ENCODE measurements around the gene MMP11. TPM values are rescaled to one million over a fixed set of nuclear protein-coding genes. Genes with fewer than 3 reads are reported as not detected.

The MMP11 gene
- polyA plus RNA-seq, 3 donors, result not detected

DNA sequence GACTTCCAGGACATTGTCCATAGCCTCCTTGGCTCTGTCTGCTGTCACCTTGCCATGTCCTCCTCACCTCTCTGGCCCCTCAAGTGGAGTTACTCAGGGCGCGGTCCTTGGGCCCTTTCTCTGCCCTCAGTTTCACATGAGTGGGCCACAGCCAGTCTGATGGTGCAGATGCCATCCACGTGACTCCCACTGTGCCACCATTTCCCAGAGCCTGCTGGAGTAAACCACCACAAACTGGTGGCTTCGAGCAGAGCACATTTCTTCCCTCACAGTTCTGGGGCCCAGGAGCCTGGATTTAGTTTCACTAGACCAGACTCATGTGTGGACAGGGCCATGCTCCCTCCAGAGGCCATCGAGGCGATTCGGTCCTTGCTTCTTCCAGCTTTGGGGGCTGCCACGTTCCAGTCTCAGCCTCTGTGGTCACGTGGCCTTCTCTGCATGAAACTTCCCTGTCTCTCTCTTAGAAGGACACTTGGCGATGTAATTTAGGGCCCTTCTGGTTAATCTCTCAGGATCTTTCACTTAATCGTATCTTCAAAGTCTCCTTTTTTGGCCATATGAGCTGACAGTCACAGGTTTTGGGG lies 28.7 kb downstream of the MMP11 start:
- H3K79me2 ChIP-seq (ENCODE audit: insufficient read depth, low read length), result no peaks in the 10 kb centered on the region
- TF ChIP-seq CTCF (IDR thresholded peaks at IDR 0.05), result no peak
- intact Hi-C loops (cut with micrococcal nuclease), result no loop called here
- peaks cover 72 to 93% of the 10 kb centered on the region in 2 donors for H3K36me3 ChIP-seq (replicated peaks in 1 of 2; ENCODE audit: control insufficient read depth in 1 of 2, insufficient read depth in 2 of 2, low read length in 2 of 2)
- H3K27me3 ChIP-seq (ENCODE audit: control insufficient read depth in 2 of 2, insufficient read depth in 2 of 2, low read length in 2 of 2), result no peaks in the 10 kb centered on the region
- peaks cover 0 to 2% (median 0%) of the 10 kb centered on the region in 3 donors for H3K27me3 Mint-ChIP-seq (ENCODE audit: low read depth in 3 of 3)
- no peaks in the 10 kb centered on the region for H3K9me3 ChIP-seq (replicated peaks in 1 of 2; ENCODE audit: control insufficient read depth in 1 of 2, insufficient read depth in 1 of 2, low read length in 2 of 2)
- H3K9ac ChIP-seq (ENCODE audit: insufficient read depth, low read length, poor library complexity, severe bottlenecking), result no peak overlapping the region
- H3K9me3 Mint-ChIP-seq, result peaks cover 0 to 3% (median 0%) of the 10 kb centered on the region in 7 donors
- peak overlapping the region in 1 of 7 donors; percentile 44 for H3K27ac Mint-ChIP-seq
- no peak overlapping the region for H2AFZ ChIP-seq (ENCODE audit: insufficient read depth, low read depth, low read length, poor library complexity, severe bottlenecking)
- no peak for DNase-seq
- H3K4me1 ChIP-seq (ENCODE audit: control insufficient read depth in 1 of 2, insufficient read depth in 2 of 2, low read length in 2 of 2), result no peaks in the 10 kb centered on the region
- no peaks in the 10 kb centered on the region for H3K4me1 Mint-ChIP-seq
- no peak overlapping the region for H3K4me2 ChIP-seq (replicated peaks; ENCODE audit: extremely low read depth, low read length, poor library complexity, severe bottlenecking)
- H3K4me3 Mint-ChIP-seq, result no peak overlapping the region
- WGBS (ENCODE audit: insufficient coverage), result 100% methylated on average over 7 of the region's 11 CpGs
- peak overlapping the region in 1 of 2 donors; percentile 5 for H3K27ac ChIP-seq (ENCODE audit: low read depth in 1 of 2, low read length in 2 of 2)
- H3K4me3 ChIP-seq (replicated peaks in 1 of 3; ENCODE audit: low read depth in 2 of 3, low read length in 3 of 3), result no peak overlapping the region
- peaks cover 78 to 97% of the 10 kb centered on the region in 2 donors for H3K36me3 Mint-ChIP-seq
- H4K20me1 ChIP-seq (ENCODE audit: insufficient read depth, low read length), result no peaks in the 10 kb centered on the region

- Histone ChIP-seq H3K9ac (ENCODE audit: insufficient read depth, low read length, poor library complexity, severe bottlenecking) (no peak overlapping the region), H3K4me2 (replicated peaks; ENCODE audit: extremely low read depth, low read length, poor library complexity, severe bottlenecking) (no peak overlapping the region), H4K20me1 (ENCODE audit: insufficient read depth, low read length) (no peaks in the 10 kb centered on the region), H3K36me3 (replicated peaks in 1 of 2; ENCODE audit: control insufficient read depth in 1 of 2, insufficient read depth in 2 of 2, low read length in 2 of 2) (peaks cover 73 to 94% of the 10 kb centered on the region in 2 donors), H2AFZ (ENCODE audit: insufficient read depth, low read depth, low read length, poor library complexity, severe bottlenecking) (no peak overlapping the region), H3K4me3 (replicated peaks in 1 of 3; ENCODE audit: low read depth in 2 of 3, low read length in 3 of 3) (no peak overlapping the region), H3K27ac (ENCODE audit: low read depth in 1 of 2, low read length in 2 of 2) (peak overlapping the region in 1 of 2 donors; percentile 5), H3K79me2 (ENCODE audit: insufficient read depth, low read length) (no peaks in the 10 kb centered on the region), H3K4me1 (ENCODE audit: control insufficient read depth in 1 of 2, insufficient read depth in 2 of 2, low read length in 2 of 2) (no peaks in the 10 kb centered on the region), H3K9me3 (replicated peaks in 1 of 2; ENCODE audit: control insufficient read depth in 1 of 2, insufficient read depth in 1 of 2, low read length in 2 of 2) (no peaks in the 10 kb centered on the region), H3K27me3 (ENCODE audit: control insufficient read depth in 2 of 2, insufficient read depth in 2 of 2, low read length in 2 of 2) (no peaks in the 10 kb centered on the region)
- TF ChIP-seq CTCF (IDR thresholded peaks at IDR 0.05), result no peak
- intact Hi-C loops (cut with micrococcal nuclease), result no loop called here
- Mint-ChIP-seq H3K27ac (peak overlapping the region in 3 of 7 donors; percentile 38 to 59 (median 57)), H3K9me3 (no peaks in the 10 kb centered on the region), H3K4me3 (no peak overlapping the region), H3K27me3 (ENCODE audit: low read depth in 3 of 3) (peaks cover 0 to 2% (median 0%) of the 10 kb centered on the region in 3 donors), H3K36me3 (peaks cover 76 to 97% of the 10 kb centered on the region in 2 donors), H3K4me1 (no peaks in the 10 kb centered on the region)
- WGBS (ENCODE audit: insufficient coverage), result 98% methylated on average over 8 of the region's 8 CpGs
- DNase-seq, result no peak
These were observed 29.3 kb downstream of the MMP11 start for GRCh38 chr22:23801886-23802377.

Data from CD14-positive monocyte (primary cell).